HEK293T (cell line): ENCODE results near the gene MAFG.
"Not testable (repeated sequence)": the region's sequence is repeated elsewhere in the genome, so short reads cannot be mapped to it uniquely, and the experiment has no call there.

Source experiments
- CTCF ChIA-PET: fragments of 350-600 bp; formaldehyde crosslinking; extraction: SDS; loops from one replicate; lab custom pipeline; 2021; ENCODE audit warnings: antibody characterized with exemption, inconsistent platforms; lab: Yijun Ruan, JAX
- POLR2A ChIA-PET: fragments of 350-600 bp; formaldehyde crosslinking; extraction: SDS; loops from one replicate; lab custom pipeline; 2020; ENCODE audit warnings: antibody characterized with exemption, inconsistent platforms; lab: Yijun Ruan, JAX
- DNase-seq: peaks from one replicate; pipeline ENCODE4 v3.0.0; 2012; ENCODE audit warnings: mixed read lengths; ENCODE audit errors: extremely low spot score
- ARNT ChIP-seq: fragments of 450-650 bp; IDR thresholded peaks from 2 replicates; pipeline ENCODE4 v1.6.1; 2017; ENCODE audit warnings: mild to moderate bottlenecking
- BHLHE40 ChIP-seq: fragments of 450-650 bp; IDR thresholded peaks from 2 replicates; pipeline ENCODE4 v1.6.1; 2016; ENCODE audit warnings: mild to moderate bottlenecking, moderate library complexity, borderline replicate concordance
- CTBP1 ChIP-seq: fragments of 450-650 bp; IDR thresholded peaks from 2 replicates; pipeline ENCODE4 v1.6.1; 2016; ENCODE audit warnings: borderline replicate concordance
- ELF4 ChIP-seq: fragments of 450-650 bp; IDR thresholded peaks from 2 replicates; pipeline ENCODE4 v1.6.1; 2017; ENCODE audit warnings: antibody characterized with exemption
- FOXA1 ChIP-seq: fragments of 450-650 bp; IDR thresholded peaks from 2 replicates; pipeline ENCODE4 v1.6.1; 2016; ENCODE audit warnings: mild to moderate bottlenecking
- FOXK2 ChIP-seq: fragments of 450-650 bp; IDR thresholded peaks from 2 replicates; pipeline ENCODE4 v1.6.1; 2016; ENCODE audit warnings: mild to moderate bottlenecking
- FOXM1 ChIP-seq: fragments of 450-650 bp; IDR thresholded peaks from 2 replicates; pipeline ENCODE4 v1.6.1; 2017; ENCODE audit warnings: mild to moderate bottlenecking, borderline replicate concordance
- HDGF ChIP-seq: fragments of 450-650 bp; IDR thresholded peaks from 2 replicates; pipeline ENCODE4 v1.6.1; 2017; ENCODE audit warnings: antibody characterized with exemption, borderline replicate concordance
- L3MBTL2 ChIP-seq: fragments of 450-650 bp; conservative IDR thresholded peaks from 2 replicates; pipeline ENCODE4 v1.6.1; 2016; ENCODE audit warnings: mild to moderate bottlenecking
- LEF1 ChIP-seq: fragments of 450-650 bp; IDR thresholded peaks from 2 replicates; pipeline ENCODE4 v1.6.1; 2017; ENCODE audit warnings: mild to moderate bottlenecking, borderline replicate concordance
- NFRKB ChIP-seq: fragments of 450-650 bp; IDR thresholded peaks from 2 replicates; pipeline ENCODE4 v1.6.1; 2016; ENCODE audit warnings: mild to moderate bottlenecking, moderate library complexity
- SP1 ChIP-seq: fragments of 450-650 bp; IDR thresholded peaks from 2 replicates; pipeline ENCODE4 v1.6.1; 2017
- SUZ12 ChIP-seq: fragments of 450-650 bp; IDR thresholded peaks from 2 replicates; pipeline ENCODE4 v1.6.1; 2016; ENCODE audit warnings: mild to moderate bottlenecking
- TARDBP ChIP-seq: fragments of 450-650 bp; IDR thresholded peaks from 2 replicates; pipeline ENCODE4 v1.6.1; 2016
- ZNF384 ChIP-seq: fragments of 450-650 bp; IDR thresholded peaks from 2 replicates; pipeline ENCODE4 v1.6.1; 2016
- TF ChIP-seq, protein P1 (sequence below): fragments of 450-650 bp; IDR thresholded peaks from 2 replicates; pipeline ENCODE4 v1.6.1; 2016

MAFG gene

DNA sequence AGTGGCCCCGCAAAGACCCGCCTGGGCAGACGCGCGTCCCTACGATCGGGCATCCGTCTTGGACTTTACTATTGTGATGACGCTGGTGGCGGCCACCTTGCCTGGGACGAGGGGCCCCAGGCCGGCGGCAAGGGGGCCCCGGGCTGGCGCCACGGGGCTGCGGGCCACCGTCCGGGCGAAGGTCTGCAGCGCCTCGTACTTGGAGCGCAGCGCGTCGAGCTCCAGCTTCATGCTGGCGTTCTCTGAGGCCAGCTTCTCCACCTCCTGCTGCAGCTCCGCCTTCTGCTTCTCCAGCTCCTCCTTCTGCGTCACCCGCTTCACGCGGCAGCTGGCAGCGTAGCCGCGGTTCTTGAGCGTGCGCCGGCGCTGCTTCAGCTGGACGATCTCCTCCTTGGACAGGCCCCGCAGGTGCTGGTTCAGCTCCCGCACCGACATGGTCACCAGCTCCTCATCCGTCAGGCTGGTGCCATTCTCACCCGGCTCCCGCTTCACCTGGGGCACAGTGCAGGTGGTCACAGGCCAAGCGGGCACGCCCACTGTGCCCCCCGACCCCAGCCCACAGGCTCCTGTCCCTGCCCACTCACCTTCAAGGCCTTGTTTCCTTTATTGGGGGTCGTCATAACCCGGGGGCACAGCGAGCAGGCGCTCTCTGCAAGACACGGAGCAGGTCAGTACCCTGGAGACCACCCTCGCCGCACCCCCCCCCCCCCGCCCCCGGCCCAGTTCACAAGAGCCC is 4.8 kb downstream of the MAFG start:
- TF ChIP-seq BHLHE40 (no peak), ZNF384 (no peak), CTBP1 (no peak), SP1 (no peak), FOXA1 (no peak)
- ChIA-PET CTCF (interaction anchor here (0.5 to 1.6 kb wide), 2 partner anchors 54 to 670 kb away, joined by 4 to 5 read pairs; no protein-coding TSS in a partner anchor), POLR2A (interaction anchor here (1.5 to 4.9 kb wide), 4 partner anchors 12 to 52 kb away, joined by 5 to 24 read pairs (median 11); partner anchors contain the start of genes ANAPC11, ARHGDIA, PCYT2 and PYCR1)
- no peak for DNase-seq

DNA sequence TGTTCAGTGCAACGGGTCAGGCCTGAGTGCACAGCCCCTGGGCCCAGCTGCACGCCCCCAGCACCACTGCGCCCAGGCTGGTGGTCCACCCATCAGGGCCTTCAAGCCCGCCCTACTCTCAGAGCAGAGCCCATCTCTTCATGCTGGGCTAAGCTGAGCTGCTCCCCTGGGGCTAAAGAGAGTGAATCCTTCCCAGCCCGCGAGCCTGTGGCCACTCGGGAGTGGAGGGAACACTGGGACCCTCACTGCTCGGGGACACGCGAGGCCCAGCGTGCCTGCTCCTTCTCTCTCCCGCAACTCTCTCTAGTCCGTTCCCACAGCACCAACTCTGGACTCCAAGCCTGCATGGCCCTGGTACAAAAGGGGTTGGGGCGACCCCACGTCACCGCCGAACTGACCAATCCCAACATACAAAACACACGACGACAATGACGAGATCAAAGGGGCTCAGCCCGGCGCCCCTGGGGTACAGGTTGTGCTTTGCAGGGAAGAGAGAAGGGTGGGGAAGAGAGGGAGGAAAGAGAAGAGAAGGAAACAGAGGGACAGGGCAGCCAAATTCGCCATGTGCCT is 5.5 kb downstream of the MAFG start:
- no peak for DNase-seq
- ChIA-PET CTCF (interaction anchor here (1.6 kb wide), 1 partner anchor 53 kb away, joined by 4 read pairs; no protein-coding TSS in a partner anchor), POLR2A (no interaction called here)
- TF ChIP-seq L3MBTL2 (no peak), NFRKB (no peak), LEF1 (no peak), FOXM1 (no peak), BHLHE40 (no peak), SUZ12 (no peak), ELF4 (no peak), FOXA1 (no peak), ARNT (no peak), CTBP1 (no peak), SP1 (no peak), HDGF (no peak), TARDBP (no peak), FOXK2 (no peak)
- TF ChIP-seq, protein P1, sequence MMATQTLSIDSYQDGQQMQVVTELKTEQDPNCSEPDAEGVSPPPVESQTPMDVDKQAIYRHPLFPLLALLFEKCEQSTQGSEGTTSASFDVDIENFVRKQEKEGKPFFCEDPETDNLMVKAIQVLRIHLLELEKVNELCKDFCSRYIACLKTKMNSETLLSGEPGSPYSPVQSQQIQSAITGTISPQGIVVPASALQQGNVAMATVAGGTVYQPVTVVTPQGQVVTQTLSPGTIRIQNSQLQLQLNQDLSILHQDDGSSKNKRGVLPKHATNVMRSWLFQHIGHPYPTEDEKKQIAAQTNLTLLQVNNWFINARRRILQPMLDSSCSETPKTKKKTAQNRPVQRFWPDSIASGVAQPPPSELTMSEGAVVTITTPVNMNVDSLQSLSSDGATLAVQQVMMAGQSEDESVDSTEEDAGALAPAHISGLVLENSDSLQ, result no peak

DNA sequence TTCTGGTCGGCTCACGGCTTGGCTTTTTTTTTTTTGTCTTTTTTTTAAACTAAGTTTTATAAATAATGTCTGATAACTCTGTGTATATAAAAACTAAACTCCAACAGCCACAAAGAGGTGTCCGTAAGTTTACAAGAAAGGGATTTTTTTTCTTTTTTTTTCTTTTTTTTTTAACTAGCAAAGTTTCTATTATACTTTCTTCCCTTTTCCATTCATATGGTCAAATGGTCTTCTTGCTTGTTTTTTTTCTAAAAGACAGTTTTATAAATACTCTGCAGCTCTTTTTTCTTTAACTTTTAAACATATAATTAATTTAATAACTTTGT is 6.0 kb downstream of the MAFG start:
- TF ChIP-seq FOXK2 (no peak), ZNF384 (no peak), NFRKB (no peak), TARDBP (no peak), FOXM1 (no peak), LEF1 (no peak), FOXA1 (no peak), SP1 (no peak), L3MBTL2 (no peak), HDGF (no peak), ELF4 (no peak), ARNT (no peak), SUZ12 (no peak), CTBP1 (no peak), BHLHE40 (no peak)
- TF ChIP-seq, protein P1, result no peak
- no peak for DNase-seq
- ChIA-PET POLR2A (no interaction called here), CTCF (no interaction called here)

DNA sequence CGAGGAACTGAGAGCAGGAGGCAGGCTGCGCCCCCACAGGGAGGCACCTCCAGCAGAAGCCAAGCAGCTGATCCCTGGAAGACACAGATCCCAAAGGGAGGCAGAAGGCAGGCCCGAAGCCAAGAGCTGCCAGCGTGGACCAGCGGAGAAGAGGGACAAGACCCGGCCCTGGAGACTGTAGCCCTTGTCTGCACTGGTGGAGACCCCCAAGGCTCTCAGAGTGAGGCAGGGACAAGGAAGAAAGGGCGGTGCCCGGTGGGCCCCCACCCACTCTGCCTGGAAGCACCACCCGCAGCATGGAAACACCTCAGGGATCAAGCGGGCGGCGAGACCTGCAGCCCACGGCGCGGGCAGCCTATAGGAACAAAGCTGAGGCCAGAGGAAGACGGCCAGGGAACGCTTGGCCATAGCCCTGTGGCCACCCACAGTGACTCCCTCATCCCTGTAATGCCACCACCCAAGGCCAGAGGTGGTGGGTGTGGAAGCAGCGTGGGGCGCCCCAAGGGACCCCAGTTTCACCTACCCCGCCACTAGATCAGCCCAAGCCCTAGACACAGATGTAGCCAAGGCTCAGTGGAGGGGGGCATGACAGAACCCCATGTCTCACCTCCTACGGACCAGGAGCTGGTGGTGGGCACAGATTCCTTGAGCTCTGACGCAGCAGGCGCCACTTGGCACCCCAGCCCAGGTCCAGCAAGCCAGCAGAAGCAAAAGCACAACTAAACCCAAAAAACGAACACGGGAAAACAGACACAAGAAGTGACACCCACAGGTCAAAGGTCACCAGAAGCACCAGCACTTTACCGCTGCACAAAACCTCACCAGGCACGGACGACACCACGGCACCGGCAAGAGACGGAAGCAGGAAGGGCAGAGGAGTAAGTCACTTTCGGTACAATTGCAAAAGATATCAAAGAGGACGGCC is 6.7 kb downstream of the MAFG start:
- ChIA-PET POLR2A (no interaction called here), CTCF (no interaction called here)
- no peak for TF ChIP-seq LEF1
- no peak for TF ChIP-seq ARNT
- no peak for TF ChIP-seq FOXK2
- TF ChIP-seq, protein P1, result no peak
- DNase-seq, result no peak

DNA sequence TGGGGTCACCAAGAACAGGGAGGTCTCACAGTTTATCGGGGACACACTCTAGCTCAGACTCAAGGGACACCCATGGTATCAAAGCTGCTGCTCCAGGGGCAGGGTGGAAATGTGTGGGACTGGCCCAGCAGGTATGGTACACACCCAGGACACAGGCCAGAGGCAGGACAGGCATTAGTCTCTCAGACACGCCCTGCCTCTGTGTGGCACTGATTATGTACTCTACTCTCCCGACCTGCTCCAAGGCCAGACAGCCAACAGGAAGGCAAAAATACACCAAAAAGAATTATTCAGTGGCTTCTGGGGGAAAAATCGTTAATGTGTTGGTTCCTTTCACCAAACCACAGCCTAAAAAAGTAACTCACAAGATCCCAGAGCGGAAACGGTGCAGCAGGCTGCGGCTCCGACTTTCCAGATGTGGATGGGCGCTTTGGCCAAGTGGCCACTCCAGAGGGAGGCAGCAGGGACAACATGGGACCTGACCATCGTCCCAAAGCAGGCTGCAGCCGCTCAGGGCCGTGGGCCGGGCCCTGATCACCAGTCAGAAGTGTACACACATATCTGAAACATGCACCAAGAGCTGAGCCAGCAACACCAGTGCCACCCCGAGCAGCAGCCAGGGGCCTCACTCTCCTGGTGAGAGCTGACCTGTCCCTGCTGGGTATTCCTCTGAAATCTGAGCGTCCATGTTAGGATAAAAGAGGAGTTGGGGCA is 8.5 kb downstream of the MAFG start:
- CTCF ChIA-PET, result no interaction called here
- TF ChIP-seq FOXA1 (no peak), NFRKB (no peak), CTBP1 (no peak), SP1 (no peak), ELF4 (no peak), FOXM1 (no peak), BHLHE40 (no peak), L3MBTL2 (no peak), ARNT (no peak), SUZ12 (no peak)
- POLR2A ChIA-PET, result no interaction called here
- no peak for DNase-seq

DNA sequence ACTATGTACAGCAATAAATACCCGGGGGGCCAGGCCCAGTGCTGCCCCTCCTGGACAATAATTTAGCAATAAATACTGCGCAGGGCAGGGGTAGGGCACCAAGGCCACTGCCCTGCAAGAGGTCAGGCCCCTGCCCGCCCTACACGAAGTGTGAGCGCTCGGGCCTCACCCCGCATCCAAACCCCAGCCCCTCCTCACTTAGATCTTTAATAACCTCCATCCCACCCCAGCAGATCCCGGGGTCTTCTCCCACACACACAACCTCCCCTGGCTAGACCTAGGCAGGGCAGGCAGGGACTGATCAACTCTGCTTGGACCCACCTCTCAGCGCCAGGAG is 9.2 kb downstream of the MAFG start:
- CTCF ChIA-PET, result not testable (repeated sequence)

More for the DNA sequence above, 9.2 kb downstream of the MAFG start:
- POLR2A ChIA-PET, result interaction anchor here (1.3 kb wide), 1 partner anchor 85 kb away, joined by 5 read pairs; the partner anchor contains the start of gene MCRIP1
- DNase-seq, result not testable (repeated sequence)
